Calu3 (cell line): Measurements from ENCODE around the gene HNRNPAB. TPM values are rescaled to one million over a fixed set of nuclear protein-coding genes. Genes with fewer than 3 reads are reported as not detected.

Experiments
- BruUV-seq: library from RNA; stranded (reverse); fragments of 400-500 nt; replicated peaks from 2 replicates; lab custom pipeline; 2021; lab: Mats Ljungman, UMichigan
- CTCF ChIA-PET: fragments of 300-600 bp; sonication (Branson Sonifier 250); formaldehyde crosslinking; loops from one replicate; lab custom pipeline; 2022; ENCODE audit warnings: antibody characterized with exemption; lab: Charles Lee
- DNase-seq: peaks from one replicate; pipeline ENCODE4 v3.0.0; 2022
- H3K27ac Mint-ChIP-seq: one replicate; pipeline ENCODE4 v1.8.0; 2022; ENCODE audit warnings: mixed read lengths; ENCODE audit not compliant: unreplicated experiment
- H3K27me3 Mint-ChIP-seq: one replicate; pipeline ENCODE4 v1.8.0; 2022; ENCODE audit warnings: mixed read lengths; ENCODE audit not compliant: unreplicated experiment
- H3K36me3 Mint-ChIP-seq: one replicate; pipeline ENCODE4 v1.8.0; 2022; ENCODE audit warnings: mild to moderate bottlenecking, moderate library complexity, mixed read lengths; ENCODE audit not compliant: insufficient read depth, unreplicated experiment
- H3K4me1 Mint-ChIP-seq: one replicate; pipeline ENCODE4 v1.8.0; 2022; ENCODE audit warnings: mild to moderate bottlenecking, low read depth, mixed read lengths; ENCODE audit not compliant: unreplicated experiment
- H3K4me3 Mint-ChIP-seq: one replicate; pipeline ENCODE4 v1.8.0; 2022; ENCODE audit warnings: mild to moderate bottlenecking, low read depth, moderate library complexity, mixed read lengths; ENCODE audit not compliant: unreplicated experiment
- H3K9me3 Mint-ChIP-seq: one replicate; pipeline ENCODE4 v1.8.0; 2022; ENCODE audit warnings: low read depth, mixed read lengths; ENCODE audit not compliant: unreplicated experiment
- CTCF ChIP-seq: fragments of 200-600 bp; IDR thresholded peaks from one replicate; pipeline ENCODE4 v1.8.0; 2022; ENCODE audit warnings: antibody characterized with exemption; ENCODE audit not compliant: unreplicated experiment
- intact Hi-C: fragments of 100-400 bp; cut with micrococcal nuclease; formaldehyde crosslinking; loops from one replicate; pipeline ENCODE4 v1.10.0; 2022; ENCODE audit not compliant: unreplicated experiment
- total RNA-seq: library from RNA; stranded (reverse); gene quantifications from 2 replicates; pipeline ENCODE4 v1.2.3, GENCODE V29; 2022

HNRNPAB gene
- total RNA-seq, 1 experiment from 2014 or later, result 314 TPM

GRCh38 chr5:178209334-178210072 lies 5.2 kb downstream of the HNRNPAB start:
- Mint-ChIP-seq H3K36me3 (peaks cover 96% of the 10 kb centered on the region), H3K4me3 (no peak overlapping the region), H3K27ac (peak overlapping the region; percentile 37), H3K27me3 (peaks cover 4% of the 10 kb centered on the region), H3K4me1 (peaks cover 47% of the 10 kb centered on the region), H3K9me3 (no peaks in the 10 kb centered on the region)
- CTCF ChIA-PET, result no interaction called here
- BruUV-seq, result no TSS peak
- no peak for DNase-seq
- intact Hi-C loops, result no loop called here
- TF ChIP-seq CTCF, result no peak

DNA sequence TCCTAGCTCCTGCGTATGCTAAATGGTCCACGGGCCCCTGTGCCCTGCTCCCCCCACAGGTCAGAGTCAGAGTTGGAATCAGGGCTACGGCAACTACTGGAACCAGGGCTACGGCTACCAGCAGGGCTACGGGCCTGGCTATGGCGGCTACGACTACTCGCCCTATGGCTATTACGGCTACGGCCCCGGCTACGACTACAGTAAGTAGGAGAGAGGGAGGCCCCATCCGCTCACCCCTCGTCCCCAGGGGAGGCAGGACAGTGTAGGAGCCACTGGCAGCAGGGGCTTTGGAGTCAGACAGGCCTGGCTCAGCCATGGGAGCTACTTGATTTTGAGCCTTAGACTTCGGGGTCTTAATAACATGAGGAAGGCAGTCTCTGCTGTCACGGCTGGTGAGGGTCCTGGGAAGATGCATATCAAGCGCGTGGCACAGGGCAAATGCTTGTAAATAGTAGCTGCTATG lies 5.8 kb downstream of the HNRNPAB start:
- no peak overlapping the region for H3K4me3 Mint-ChIP-seq
- peak overlapping the region; percentile 37 for H3K27ac Mint-ChIP-seq
- no peak for DNase-seq
- intact Hi-C loops, result no loop called here
- CTCF ChIA-PET, result no interaction called here
- no TSS peak for BruUV-seq
- peaks cover 96% of the 10 kb centered on the region for H3K36me3 Mint-ChIP-seq
- TF ChIP-seq CTCF, result no peak
- peaks cover 47% of the 10 kb centered on the region for H3K4me1 Mint-ChIP-seq
- no peaks in the 10 kb centered on the region for H3K27me3 Mint-ChIP-seq
- no peaks in the 10 kb centered on the region for H3K9me3 Mint-ChIP-seq

DNA sequence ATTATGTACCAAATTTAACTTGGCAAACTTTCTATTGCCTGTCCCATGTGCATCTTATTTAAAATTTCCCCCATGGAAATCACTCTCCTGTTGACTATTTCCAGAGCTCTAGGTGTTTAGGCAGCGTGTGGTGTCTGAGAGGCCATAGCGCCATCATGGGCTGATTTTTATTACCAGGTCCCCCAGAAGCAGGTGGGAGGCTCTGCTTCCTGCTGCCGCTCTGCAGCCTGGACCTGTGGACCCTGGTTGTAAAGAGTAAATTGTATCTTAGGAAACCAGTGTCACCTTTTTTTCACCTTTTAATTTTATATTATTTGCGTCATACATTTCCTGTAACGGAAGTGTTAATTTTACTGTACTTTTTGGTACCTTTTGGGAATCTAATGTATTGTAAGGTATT lies 6.4 kb downstream of the HNRNPAB start:
- peak overlapping the region; percentile 34 for H3K27ac Mint-ChIP-seq
- peaks cover 96% of the 10 kb centered on the region for H3K36me3 Mint-ChIP-seq
- intact Hi-C loops, result no loop called here
- BruUV-seq, result TSS peak; percentile 2
- DNase-seq, result no peak
- no peak overlapping the region for H3K4me3 Mint-ChIP-seq
- H3K9me3 Mint-ChIP-seq, result no peaks in the 10 kb centered on the region
- TF ChIP-seq CTCF, result no peak
- CTCF ChIA-PET, result no interaction called here
- no peaks in the 10 kb centered on the region for H3K27me3 Mint-ChIP-seq
- peaks cover 46% of the 10 kb centered on the region for H3K4me1 Mint-ChIP-seq

- Mint-ChIP-seq H3K36me3 (peaks cover 96% of the 10 kb centered on the region), H3K4me3 (no peak overlapping the region), H3K9me3 (no peaks in the 10 kb centered on the region), H3K4me1 (peaks cover 39% of the 10 kb centered on the region), H3K27ac (peak overlapping the region; percentile 34), H3K27me3 (no peaks in the 10 kb centered on the region)
- no peak for TF ChIP-seq CTCF
- BruUV-seq, result no TSS peak
- CTCF ChIA-PET, result no interaction called here
- no peak for DNase-seq
- intact Hi-C loops, result no loop called here
These were observed 7.0 kb downstream of the HNRNPAB start for GRCh38 chr5:178211095-178212048.
